Stomach (tissue), 9 donors: Measurements from ENCODE around the gene CLEC7A. TPM values are rescaled to one million over a fixed set of nuclear protein-coding genes. Genes with fewer than 3 reads are reported as not detected.

Experiments used
- DNase-seq, 2 donors: peaks; one replicate each; pipeline versions ENCODE4 v3.0.0 to v3.0.0-alpha.2; 2013 to 2019
- H3K27ac ChIP-seq, 5 donors: fragments of 200-600 bp in 4 of 5; sonication (generic) in 4 of 5; one replicate each; pipeline ENCODE4 v1.5.1; 2013 to 2019; ENCODE audit warnings: mild to moderate bottlenecking in 1 of 5, moderate library complexity in 1 of 5
- H3K27me3 ChIP-seq, 3 donors: fragments of 200-600 bp; sonication (generic); one replicate each; pipeline ENCODE4 v1.5.1; 2017 to 2019; ENCODE audit warnings: mixed run types in 1 of 3
- H3K36me3 ChIP-seq, 4 donors: fragments of 200-600 bp; sonication (generic); 1 replicate in 3 of 4; 2 replicates in 1 of 4; pipeline ENCODE4 v1.5.1; 2016 to 2019
- H3K4me1 ChIP-seq, 4 donors: fragments of 200-600 bp; sonication (generic); one replicate each; pipeline ENCODE4 v1.5.1; 2016 to 2019
- H3K4me3 ChIP-seq, 4 donors: fragments of 200-600 bp; sonication (generic) in 3 of 4; one replicate each; pipeline ENCODE4 v1.5.1; 2016 to 2019; ENCODE audit warnings: mild to moderate bottlenecking in 1 of 4
- H3K9me3 ChIP-seq, 4 donors: fragments of 200-600 bp; sonication (generic); one replicate each; pipeline ENCODE4 v1.5.1; 2016 to 2019
- EP300 ChIP-seq: sonication (generic); formaldehyde crosslinking; IDR thresholded peaks from one replicate; pipeline ENCODE4 v1.6.1; 2017; ENCODE audit warnings: antibody characterized with exemption
- POLR2A ChIP-seq, 4 donors: fragments of 450-650 bp; IDR thresholded peaks; one replicate each; pipeline ENCODE4 v1.6.1; 2016; ENCODE audit warnings: antibody characterized with exemption in 4 of 4, control low read depth in 2 of 4, mild to moderate bottlenecking in 1 of 4, moderate library complexity in 1 of 4
- POLR2AphosphoS5 ChIP-seq, 3 donors: sonication (generic); formaldehyde crosslinking; IDR thresholded peaks; one replicate each; pipeline ENCODE4 v1.6.1; 2016; ENCODE audit warnings: antibody characterized with exemption in 3 of 3
- WGBS, 5 donors: extraction: QIAGEN DNeasy Blood & Tissue Kit in 3 of 5; methylation state at CpG; one replicate each; pipeline versions ENCODE4 v1.1.5 to v1.1.7; 2013 to 2018; 5-methylcytosine and 5-hydroxymethylcytosine counted together
- intact Hi-C: fragments of 100-400 bp; cut with DNase I; formaldehyde crosslinking; loops from one replicate; pipeline ENCODE4 v1.15.1; 2023; ENCODE audit warnings: low total_unique reads
- polyA plus RNA-seq, 3 donors: library from polyadenylated mRNA; stranded (reverse); fragments of 200-250 nt; gene quantifications; one replicate each; pipeline ENCODE4 v1.2.3, GENCODE V29; 2013
- total RNA-seq, 5 donors: library from RNA; depleted of rRNA; stranded (reverse); fragments of >200 nt; gene quantifications; one replicate each; pipeline versions ENCODE4 v1.1.0 to v1.2.3, GENCODE V29; 2014 to 2016
- TF ChIP-seq, protein P1 (sequence below), 7 experiments: fragments of 450-650 bp in 4 of 7; fragments of 200-600 bp in 3 of 7; sonication (generic) in 3 of 7; IDR thresholded peaks; one replicate each; pipeline ENCODE4 v1.5.1; 2016 to 2019; ENCODE audit warnings: antibody characterized with exemption in 7 of 7, control low read depth in 2 of 7, mild to moderate bottlenecking in 1 of 7
- donor health status: healthy with polysubstance abuse.
- donor health status: Bipolar disorder and iron deficiency.
- donor health status: healthy.

The CLEC7A gene
- total and polyA plus RNA-seq, 8 donors, result 0.87 to 20.1 (median 4.2) TPM; not detected in 1

DNA sequence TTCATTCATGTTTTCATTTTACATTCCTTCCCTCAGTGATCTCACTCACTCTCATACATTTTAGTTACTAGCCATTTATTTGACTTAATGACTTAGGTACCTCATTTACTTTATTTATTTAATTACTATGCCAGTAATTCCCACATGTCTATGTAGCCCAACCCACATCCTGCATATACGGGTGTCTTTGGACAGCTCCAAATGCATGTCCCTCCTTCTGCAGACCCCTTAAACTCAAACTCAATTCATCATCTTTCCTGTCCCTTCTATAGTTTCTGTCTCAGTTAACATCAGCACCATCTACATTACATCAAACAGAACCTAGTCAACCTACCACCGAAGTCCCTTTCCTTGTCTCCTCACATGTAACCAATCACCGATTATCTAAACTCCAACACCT is 34.0 kb downstream of the CLEC7A start:
- WGBS, 5 donors, result 71 to 88% (median 83%) methylated on average over 3 of the region's 3 CpGs
- no peaks in the 10 kb centered on the region for H3K36me3 ChIP-seq
- peak overlapping the region in 2 of 5 donors; percentile 27 to 75 for H3K27ac ChIP-seq
- H3K4me3 ChIP-seq, result no peak overlapping the region
- intact Hi-C loops, result no loop called here
- DNase-seq, result no peak
- H3K4me1 ChIP-seq, result peaks cover 0 to 14% (median 7%) of the 10 kb centered on the region in 4 donors
- H3K27me3 ChIP-seq, result no peaks in the 10 kb centered on the region
- TF ChIP-seq POLR2AphosphoS5 (IDR thresholded peaks at IDR 0.05), result no peak
- no peak for TF ChIP-seq POLR2A (IDR thresholded peaks at IDR 0.05)
- TF ChIP-seq, protein P1, sequence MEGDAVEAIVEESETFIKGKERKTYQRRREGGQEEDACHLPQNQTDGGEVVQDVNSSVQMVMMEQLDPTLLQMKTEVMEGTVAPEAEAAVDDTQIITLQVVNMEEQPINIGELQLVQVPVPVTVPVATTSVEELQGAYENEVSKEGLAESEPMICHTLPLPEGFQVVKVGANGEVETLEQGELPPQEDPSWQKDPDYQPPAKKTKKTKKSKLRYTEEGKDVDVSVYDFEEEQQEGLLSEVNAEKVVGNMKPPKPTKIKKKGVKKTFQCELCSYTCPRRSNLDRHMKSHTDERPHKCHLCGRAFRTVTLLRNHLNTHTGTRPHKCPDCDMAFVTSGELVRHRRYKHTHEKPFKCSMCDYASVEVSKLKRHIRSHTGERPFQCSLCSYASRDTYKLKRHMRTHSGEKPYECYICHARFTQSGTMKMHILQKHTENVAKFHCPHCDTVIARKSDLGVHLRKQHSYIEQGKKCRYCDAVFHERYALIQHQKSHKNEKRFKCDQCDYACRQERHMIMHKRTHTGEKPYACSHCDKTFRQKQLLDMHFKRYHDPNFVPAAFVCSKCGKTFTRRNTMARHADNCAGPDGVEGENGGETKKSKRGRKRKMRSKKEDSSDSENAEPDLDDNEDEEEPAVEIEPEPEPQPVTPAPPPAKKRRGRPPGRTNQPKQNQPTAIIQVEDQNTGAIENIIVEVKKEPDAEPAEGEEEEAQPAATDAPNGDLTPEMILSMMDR (IDR thresholded peaks at IDR 0.05), result no peak
- TF ChIP-seq EP300, result no peak
- H3K9me3 ChIP-seq, result no peaks in the 10 kb centered on the region

DNA sequence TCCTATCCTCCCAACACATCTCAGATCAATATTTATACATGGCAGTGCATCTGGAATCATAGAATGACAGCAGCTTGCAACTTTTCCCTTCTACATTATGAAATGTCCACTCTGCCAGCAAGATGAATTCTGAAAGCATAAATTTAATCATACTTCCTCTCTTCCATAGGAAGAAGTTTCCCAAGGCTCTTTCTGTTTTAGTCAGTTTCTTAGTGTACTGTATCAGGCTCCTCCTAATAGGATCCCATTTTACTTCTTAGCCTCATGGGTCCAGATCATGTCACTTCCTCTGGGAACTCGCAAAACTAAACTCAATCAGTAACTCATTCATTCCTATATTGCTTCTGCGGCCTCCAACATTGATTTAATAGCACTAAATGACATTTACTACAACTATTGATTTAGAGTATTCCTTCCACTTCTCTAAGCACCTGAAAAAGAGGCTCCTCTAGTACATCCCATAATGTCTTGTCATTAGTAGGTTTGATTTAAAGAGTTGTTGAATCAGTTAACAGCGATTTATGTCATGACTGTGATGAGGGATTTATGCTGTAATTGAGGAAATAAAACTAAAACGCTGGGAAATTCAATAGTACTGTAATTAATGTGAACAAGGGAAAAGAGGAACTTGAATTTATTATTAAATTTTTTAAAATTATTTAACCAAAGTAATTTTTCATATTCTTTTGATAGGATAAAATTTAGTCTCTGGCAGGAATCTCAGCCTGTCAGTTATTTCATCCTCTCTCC is 35.2 kb downstream of the CLEC7A start:
- Histone ChIP-seq H3K27ac (peak overlapping the region in 1 of 5 donors; percentile 27), H3K36me3 (no peaks in the 10 kb centered on the region), H3K4me1 (peaks cover 0 to 9% (median 4%) of the 10 kb centered on the region in 4 donors), H3K27me3 (no peaks in the 10 kb centered on the region), H3K4me3 (no peak overlapping the region), H3K9me3 (no peaks in the 10 kb centered on the region)
- 67 to 79% (median 71%) methylated on average over 4 of the region's 4 CpGs for WGBS, 5 donors
- intact Hi-C loops, result no loop called here
- TF ChIP-seq EP300 (no peak), POLR2AphosphoS5 (IDR thresholded peaks at IDR 0.05) (no peak), POLR2A (IDR thresholded peaks at IDR 0.05) (no peak)
- TF ChIP-seq, protein P1 (IDR thresholded peaks at IDR 0.05), result no peak
- no peak for DNase-seq

DNA sequence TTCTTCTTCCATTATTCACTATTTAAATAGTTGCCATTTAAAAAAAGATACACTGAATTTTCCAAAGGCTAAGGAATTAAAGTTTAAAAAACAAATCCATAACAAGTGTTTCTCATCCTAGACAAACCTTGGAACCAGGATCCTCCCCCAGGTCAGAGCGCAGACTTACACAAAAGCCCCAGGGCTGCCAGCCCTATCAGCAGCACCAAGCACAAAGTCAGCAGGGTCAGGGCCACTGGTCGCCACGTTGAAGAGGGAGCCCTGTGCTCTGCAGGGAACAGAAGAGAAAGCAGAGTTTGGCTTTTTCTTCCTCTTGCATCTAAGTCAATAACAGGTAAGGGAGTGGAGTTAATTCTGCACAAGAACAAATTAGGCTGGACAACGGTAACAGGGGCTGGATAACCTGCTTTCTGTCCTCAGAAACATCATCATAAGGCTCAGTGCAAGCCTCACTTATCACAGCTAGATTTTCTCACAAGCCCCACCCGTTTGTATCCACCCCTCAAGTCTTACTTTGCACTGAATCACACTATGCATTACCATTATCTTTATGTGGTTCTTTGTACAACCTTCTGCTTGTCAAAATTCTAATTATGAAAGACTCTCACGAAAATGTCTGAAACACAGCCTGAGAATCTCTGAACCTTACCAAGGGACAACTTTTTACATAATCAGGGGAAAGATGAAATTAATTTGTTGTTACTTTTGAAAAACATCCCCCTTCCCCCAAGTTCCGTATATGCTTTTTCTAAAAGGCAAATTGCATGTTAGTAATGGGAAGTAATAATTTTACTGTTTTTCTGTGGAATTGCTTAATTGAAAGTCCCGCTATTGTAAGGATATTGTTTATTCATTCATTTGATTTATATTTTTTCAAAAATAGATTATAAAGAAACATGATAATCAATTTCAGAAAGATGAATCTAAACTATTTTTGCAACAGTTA is 40.8 kb downstream of the CLEC7A start:
- intact Hi-C loops, result no loop called here
- no peaks in the 10 kb centered on the region for H3K27me3 ChIP-seq
- H3K36me3 ChIP-seq, result no peaks in the 10 kb centered on the region
- no peak for DNase-seq
- H3K4me1 ChIP-seq, result peaks cover 0 to 3% (median 0%) of the 10 kb centered on the region in 4 donors
- 49 to 54% (median 50%) methylated on average over 8 of the region's 8 CpGs for WGBS, 5 donors
- TF ChIP-seq EP300 (no peak), POLR2AphosphoS5 (IDR thresholded peaks at IDR 0.05) (no peak), POLR2A (IDR thresholded peaks at IDR 0.05) (no peak)
- TF ChIP-seq, protein P1 (IDR thresholded peaks at IDR 0.05), result no peak
- peaks cover 0 to 11% (median 2%) of the 10 kb centered on the region in 4 donors for H3K9me3 ChIP-seq
- no peak overlapping the region for H3K27ac ChIP-seq
- H3K4me3 ChIP-seq, result no peak overlapping the region

DNA sequence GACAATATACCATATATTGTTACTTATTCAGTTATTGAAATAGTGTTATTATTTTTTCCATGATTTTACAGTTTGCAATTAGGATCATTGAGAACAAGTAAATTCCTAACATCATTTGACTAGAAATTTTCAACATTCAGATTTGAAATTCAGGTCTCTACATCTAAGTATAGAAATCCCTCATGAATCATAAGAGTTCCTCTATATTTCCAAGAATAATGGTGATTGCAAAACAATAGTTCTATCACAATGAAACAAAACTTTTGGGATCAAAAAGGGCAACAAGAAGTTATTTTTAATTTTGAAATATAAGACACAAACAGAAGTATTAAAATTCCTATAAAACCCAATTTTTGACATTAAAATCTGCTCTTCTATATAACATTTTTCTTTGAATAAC is 42.0 kb downstream of the CLEC7A start:
- Histone ChIP-seq H3K4me1 (peaks cover 0 to 3% (median 0%) of the 10 kb centered on the region in 4 donors), H3K27ac (no peak overlapping the region), H3K4me3 (no peak overlapping the region), H3K27me3 (no peaks in the 10 kb centered on the region), H3K9me3 (peaks cover 0 to 14% (median 3%) of the 10 kb centered on the region in 4 donors), H3K36me3 (no peaks in the 10 kb centered on the region)
- intact Hi-C loops, result no loop called here
- DNase-seq, result no peak
- TF ChIP-seq POLR2AphosphoS5 (IDR thresholded peaks at IDR 0.05), result no peak
- no peak for TF ChIP-seq POLR2A (IDR thresholded peaks at IDR 0.05)
- no peak for TF ChIP-seq EP300
- TF ChIP-seq, protein P1 (IDR thresholded peaks at IDR 0.05), result no peak
